Right cardiac atrium (tissue), 5 donors: ENCODE results near the gene AKR1C2. TPM values are rescaled to one million over a fixed set of nuclear protein-coding genes. Genes with fewer than 3 reads are reported as not detected.
"Not testable (repeated sequence)": the region's sequence is repeated elsewhere in the genome, so short reads cannot be mapped to it uniquely, and the experiment has no call there.

Source experiments
- ATAC-seq, 2 donors: fragments of 200-7000 bp; cut with Tn5 transposase; one replicate each; pipeline versions ENCODE4 v1.8.0 to v1.9.1; 2020; ENCODE audit warnings: moderate library complexity in 2 of 2, mild to moderate bottlenecking in 1 of 2
- DNase-seq, 3 donors: peaks; one replicate each; pipeline ENCODE4 v3.0.0-alpha.2; 2020
- H3K27ac ChIP-seq: one replicate; pipeline ENCODE4 v1.5.1; 2013; ENCODE audit warnings: mild to moderate bottlenecking, low read length, control low read depth, moderate library complexity
- H3K27me3 ChIP-seq: one replicate; pipeline ENCODE4 v1.6.1; 2013; ENCODE audit not compliant: control insufficient read depth, insufficient read depth
- H3K4me1 ChIP-seq: one replicate; pipeline ENCODE4 v1.6.1; 2013; ENCODE audit warnings: low read length; ENCODE audit not compliant: control insufficient read depth, insufficient read depth
- H3K4me3 ChIP-seq: one replicate; pipeline ENCODE4 v1.5.1; 2013; ENCODE audit warnings: low read length, control low read depth
- H3K9me3 ChIP-seq: one replicate; pipeline ENCODE4 v1.6.1; 2013; ENCODE audit warnings: low read length; ENCODE audit not compliant: control insufficient read depth
- WGBS: extraction: QIAGEN DNeasy Blood & Tissue Kit; methylation state at CpG from one replicate; pipeline ENCODE4 v1.1.7; 2013; 5-methylcytosine and 5-hydroxymethylcytosine counted together
- intact Hi-C, 4 donors: fragments of 100-400 bp; cut with DNase I; formaldehyde crosslinking; loops; one replicate each; pipeline versions ENCODE4 v1.11.0 to v1.14.0; 2022 to 2023
- polyA plus RNA-seq: library from polyadenylated mRNA; stranded (reverse); fragments of 200-250 nt; gene quantifications from one replicate; pipeline ENCODE4 v1.2.3, GENCODE V29; 2013
- total RNA-seq, 4 donors: library from RNA; stranded (reverse); fragmentation: NEBNext Ultra II Directional; extraction: Animal tissue kit (Norgen Biotek cat#: 25700); gene quantifications; one replicate each; pipeline ENCODE4 v1.2.1, GENCODE V29; 2021
- donor health status: healthy with polysubstance abuse.
- donor health status: DM: no; HTN: yes; CAD: no.
- donor health status: DM: no; HTN: no; CAD: no.
- donor health status: DM: no; HTN: yes; CAD: no; lungs with severe emphysema.
- donor health status: DM: yes; HTN: yes; CAD: no.

Gene AKR1C2
- total and polyA plus RNA-seq, 5 donors: 22.7 to 261 (median 55.5) TPM

- H3K27me3 ChIP-seq, H3K4me3 ChIP-seq, H3K9me3 ChIP-seq, H3K4me1 ChIP-seq, H3K27ac ChIP-seq, ATAC-seq, DNase-seq: not testable (repeated sequence)
- intact Hi-C loops: loop anchor here in 2 of 4 donors (10.0 kb wide), 2 partner anchors 107 to 133 kb away; partner anchors contain the start of gene AKR1C3 (in 1 of the 2)
- WGBS: 97% methylated on average over 6 of the region's 6 CpGs
These were observed 15.5 kb downstream of the AKR1C2 start for GRCh38 chr10:4988000-4988641.

- Histone ChIP-seq H3K27me3 (no peaks in the 10 kb centered on the region), H3K9me3 (no peaks in the 10 kb centered on the region), H3K27ac (peak overlapping the region; percentile 42), H3K4me1 (peaks cover 6% of the 10 kb centered on the region), H3K4me3 (no peak overlapping the region)
- DNase-seq (no peak), ATAC-seq (peak; percentile 15 to 39)
- intact Hi-C loops: loop anchor here in 2 of 4 donors (10.0 kb wide), 2 partner anchors 110 to 130 kb away; partner anchors contain the start of gene AKR1C3 (in 1 of the 2)
- WGBS: 52% methylated on average over 7 of the region's 7 CpGs
These were observed 18.6 kb downstream of the AKR1C2 start for GRCh38 chr10:4984971-4985594.

DNA sequence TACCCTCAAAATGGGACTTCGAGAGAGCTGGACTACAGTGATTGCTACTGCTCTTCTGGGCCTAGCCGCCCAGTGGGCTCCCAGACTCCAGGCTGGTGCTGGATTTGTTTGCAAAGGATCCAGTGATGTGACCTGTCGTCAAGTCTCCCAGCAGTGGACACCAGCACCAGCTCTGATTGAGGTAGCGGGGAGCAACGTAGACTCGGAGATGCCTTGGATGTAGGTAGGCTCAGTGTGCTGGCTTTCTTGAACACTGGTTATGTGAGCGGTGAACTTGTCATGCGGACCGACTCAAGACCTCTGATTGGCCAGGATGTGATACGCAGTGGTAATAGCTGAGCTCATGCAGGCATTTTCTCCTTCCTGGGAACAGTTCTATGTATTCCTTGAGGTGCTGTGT is 19.4 kb downstream of the AKR1C2 start:
- no peaks in the 10 kb centered on the region for H3K27me3 ChIP-seq
- WGBS: 96% methylated on average over 10 of the region's 10 CpGs

GRCh38 chr10:4983615-4984216 is 19.9 kb downstream of the AKR1C2 start:
- H3K4me1 ChIP-seq: peaks cover 6% of the 10 kb centered on the region
- H3K4me3 ChIP-seq: no peak overlapping the region
- ATAC-seq: peak in 1 of 2 donors; percentile 26
- no peak overlapping the region for H3K27ac ChIP-seq
- peak in 1 of 3 donors; percentile 38 for DNase-seq
- intact Hi-C loops: loop anchor here in 2 of 4 donors (10.0 kb wide), 2 partner anchors 111 to 129 kb away; partner anchors contain the start of gene AKR1C3 (in 1 of the 2)
- 97% methylated on average over 5 of the region's 5 CpGs for WGBS
- no peaks in the 10 kb centered on the region for H3K9me3 ChIP-seq
- no peaks in the 10 kb centered on the region for H3K27me3 ChIP-seq

More for the DNA sequence above, 19.4 kb downstream of the AKR1C2 start:
- no peak overlapping the region for H3K4me3 ChIP-seq
- H3K9me3 ChIP-seq: no peaks in the 10 kb centered on the region
- peaks cover 6% of the 10 kb centered on the region for H3K4me1 ChIP-seq
- peak in 1 of 3 donors; percentile 48 for DNase-seq
- H3K27ac ChIP-seq: no peak overlapping the region
- peak in 1 of 2 donors; percentile 6 for ATAC-seq
- intact Hi-C loops: loop anchor here in 2 of 4 donors (10.0 kb wide), 2 partner anchors 111 to 129 kb away; partner anchors contain the start of gene AKR1C3 (in 1 of the 2)

DNA sequence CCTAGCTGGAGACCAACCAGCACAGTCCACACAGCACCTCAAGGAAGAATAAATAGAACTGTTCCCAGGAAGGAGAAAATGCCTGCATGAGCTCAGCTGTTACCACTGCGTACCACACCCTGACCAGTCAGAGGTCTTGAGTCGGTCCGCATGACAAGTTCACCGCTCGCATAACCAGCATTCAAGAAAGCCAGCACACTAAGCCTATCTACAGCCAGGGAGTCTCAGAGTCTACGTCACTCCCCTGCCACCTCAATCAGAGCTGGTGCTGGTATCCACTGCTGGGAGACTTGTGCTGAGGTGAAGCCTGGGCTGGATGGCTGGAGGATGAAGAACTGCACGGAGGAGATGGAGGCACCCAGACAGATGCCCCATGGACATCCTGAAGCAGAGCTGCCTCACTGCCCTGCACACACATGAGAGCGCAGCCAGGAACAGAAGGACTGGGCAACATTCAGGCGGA is 20.9 kb downstream of the AKR1C2 start:
- Histone ChIP-seq H3K27me3 (no peaks in the 10 kb centered on the region), H3K27ac (no peak overlapping the region), H3K4me1 (peaks cover 6% of the 10 kb centered on the region), H3K4me3 (no peak overlapping the region), H3K9me3 (no peaks in the 10 kb centered on the region)
- DNase-seq (peak; percentile 27 to 48 (median 37)), ATAC-seq (peak; percentile 58 to 60)
- WGBS: 92% methylated on average over 9 of the region's 9 CpGs
- intact Hi-C loops: loop anchor here in 2 of 4 donors (10.0 kb wide), 2 partner anchors 112 to 128 kb away; partner anchors contain the start of gene AKR1C3 (in 1 of the 2)

DNA sequence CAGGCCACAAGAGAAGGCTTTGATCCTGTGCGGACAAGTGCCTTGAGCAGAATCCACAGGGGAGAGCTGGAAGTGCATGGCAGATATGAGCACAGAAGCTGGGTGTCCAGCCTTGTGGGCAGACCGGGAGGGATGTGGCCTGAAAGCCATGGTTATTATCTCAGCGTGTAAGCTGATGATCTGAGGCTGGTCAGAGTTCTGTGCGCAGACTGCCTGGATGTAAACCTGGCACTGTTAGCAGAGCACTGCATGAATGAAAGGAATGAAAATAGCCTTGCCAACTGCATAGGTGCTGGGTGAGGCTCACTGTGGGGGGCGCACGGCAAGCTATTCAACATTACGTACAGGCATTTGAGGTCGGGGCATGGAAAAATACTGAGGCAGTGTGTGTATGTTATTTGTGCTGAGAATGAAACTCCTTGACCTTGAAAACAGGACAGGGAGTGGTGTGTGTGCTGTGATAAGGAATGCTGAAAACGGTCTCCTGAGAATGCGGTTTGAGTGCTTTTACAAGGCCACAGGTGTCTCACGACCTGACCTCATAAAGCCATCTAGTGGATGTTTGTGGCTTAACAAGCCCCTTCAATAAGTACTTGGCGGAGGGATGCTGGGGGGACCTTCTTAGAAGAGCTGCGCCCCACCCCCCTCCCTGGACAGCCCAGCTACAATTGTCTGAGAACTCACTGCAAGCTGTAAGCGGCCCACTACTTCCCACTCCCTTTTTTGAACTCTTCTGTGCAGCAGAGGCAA is 21.8 kb downstream of the AKR1C2 start:
- no peaks in the 10 kb centered on the region for H3K27me3 ChIP-seq
- intact Hi-C loops: loop anchor here in 2 of 4 donors (10.0 kb wide), 2 partner anchors 113 to 127 kb away; partner anchors contain the start of gene AKR1C3 (in 1 of the 2)
- H3K4me1 ChIP-seq: peaks cover 6% of the 10 kb centered on the region
- no peak overlapping the region for H3K4me3 ChIP-seq
- 43% methylated on average over 14 of the region's 14 CpGs for WGBS
- DNase-seq (peak; percentile 23 to 64 (median 38)), ATAC-seq (peak; percentile 66 to 69)
- H3K27ac ChIP-seq: peak overlapping the region; percentile 74
- no peaks in the 10 kb centered on the region for H3K9me3 ChIP-seq

DNA sequence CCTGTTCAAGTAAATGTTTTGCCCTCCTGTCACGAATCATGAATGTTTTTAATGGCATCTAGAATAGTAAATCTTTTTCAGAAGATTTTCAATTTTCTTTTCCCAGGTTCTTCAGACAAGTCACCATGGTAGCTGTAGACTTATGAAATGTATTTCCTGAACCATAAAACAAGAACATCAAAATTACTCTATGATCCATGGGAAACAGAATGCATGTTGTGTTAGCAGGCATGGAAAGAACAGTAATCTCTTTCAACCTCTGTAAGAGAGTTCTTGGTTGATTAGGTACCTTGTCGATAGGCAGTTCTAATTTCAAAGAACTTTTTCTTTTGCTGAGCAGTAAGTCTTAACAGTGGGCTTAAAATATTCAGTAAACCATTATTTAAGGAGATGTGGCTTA is 22.9 kb downstream of the AKR1C2 start:
- H3K4me3 ChIP-seq: no peak overlapping the region
- 93% methylated on average over 2 of the region's 2 CpGs for WGBS
- no peak overlapping the region for H3K27ac ChIP-seq
- H3K27me3 ChIP-seq: no peaks in the 10 kb centered on the region
- no peak for DNase-seq
- H3K9me3 ChIP-seq: no peaks in the 10 kb centered on the region
- no peak for ATAC-seq
- intact Hi-C loops: loop anchor here in 2 of 4 donors (10.0 kb wide), 2 partner anchors 114 to 126 kb away; partner anchors contain the start of gene AKR1C3 (in 1 of the 2)
- H3K4me1 ChIP-seq: peaks cover 6% of the 10 kb centered on the region

DNA sequence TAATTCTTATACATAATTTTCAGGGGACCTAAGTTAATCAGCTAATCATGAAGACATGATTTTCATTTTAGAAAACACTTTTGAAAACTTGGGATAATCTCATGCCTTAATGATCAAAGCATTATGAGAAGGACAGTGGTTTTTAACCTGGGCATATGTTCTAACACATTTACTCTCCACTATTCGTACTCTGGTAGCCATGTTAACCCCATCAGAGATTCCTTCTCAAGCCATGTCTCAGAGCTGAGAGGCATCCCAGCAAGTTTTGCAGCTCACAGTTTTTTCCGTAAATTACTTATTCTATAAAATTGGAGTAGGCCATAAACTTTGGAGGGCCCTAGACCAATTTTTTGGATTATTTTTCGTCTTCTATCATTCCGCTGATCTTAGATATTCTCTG is 24.8 kb downstream of the AKR1C2 start:
- ATAC-seq (no peak), DNase-seq (no peak)
- no peaks in the 10 kb centered on the region for H3K27me3 ChIP-seq
- H3K4me3 ChIP-seq: no peak overlapping the region
- no peaks in the 10 kb centered on the region for H3K9me3 ChIP-seq
- no peak overlapping the region for H3K27ac ChIP-seq
- WGBS: 96% methylated on average over 4 of the region's 4 CpGs
- peaks cover 4% of the 10 kb centered on the region for H3K4me1 ChIP-seq
- intact Hi-C loops: no loop called here

DNA sequence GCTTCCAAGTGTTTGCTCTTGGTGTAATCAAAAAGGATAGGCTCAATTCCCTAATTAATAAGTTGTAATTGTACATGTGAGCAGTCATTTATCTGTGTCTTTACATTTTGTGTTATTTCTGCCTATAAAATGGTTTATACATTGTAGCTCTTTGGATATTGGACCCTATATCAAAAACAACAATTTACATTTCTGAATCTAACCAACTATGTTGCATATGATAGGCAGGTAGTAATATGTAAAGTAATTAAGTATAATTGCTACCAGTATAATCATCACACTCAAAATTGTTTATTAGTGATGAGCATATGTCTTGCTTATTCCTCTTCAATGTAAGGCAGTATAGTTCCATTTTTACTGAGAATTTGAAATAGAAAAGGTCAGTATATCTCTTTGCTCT is 26.6 kb downstream of the AKR1C2 start:
- Histone ChIP-seq H3K27me3 (no peaks in the 10 kb centered on the region), H3K27ac (no peak overlapping the region), H3K4me1 (peaks cover 4% of the 10 kb centered on the region), H3K9me3 (no peaks in the 10 kb centered on the region), H3K4me3 (no peak overlapping the region)
- DNase-seq (no peak), ATAC-seq (no peak)
- intact Hi-C loops: no loop called here

- intact Hi-C loops, H3K9me3 ChIP-seq, DNase-seq: not testable (repeated sequence)
These were observed 29.3 kb downstream of the AKR1C2 start for GRCh38 chr10:4974400-4974799.

More at GRCh38 chr10:4974400-4974799, 29.3 kb downstream of the AKR1C2 start:
- H3K4me3 ChIP-seq, H3K27ac ChIP-seq, H3K27me3 ChIP-seq, H3K4me1 ChIP-seq, ATAC-seq: not testable (repeated sequence)
